DND-41 (cell line): ENCODE results near the gene UGGT2.

ENCODE experiments used
- CTCF ChIP-seq: IDR thresholded peaks from 2 replicates; pipeline ENCODE4 v1.5.1; 2012; ENCODE audit warnings: borderline replicate concordance, low read length, moderate library complexity, mild to moderate bottlenecking; ENCODE audit not compliant: poor library complexity, severe bottlenecking; ENCODE audit errors: extremely low read depth
- EZH2 ChIP-seq: IDR thresholded peaks from 3 replicates; pipeline ENCODE4 v1.6.1; 2012; ENCODE audit warnings: borderline replicate concordance, low read depth, mild to moderate bottlenecking, moderate library complexity, low read length, inconsistent platforms; ENCODE audit not compliant: severe bottlenecking

GRCh38 chr13:96091164-96092117 lies 38.2 kb upstream of the UGGT2 start:
- TF ChIP-seq CTCF (no peak), EZH2 (no peak)
